ENCODE results near the gene TYK2.
"Not testable (repeated sequence)": the region's sequence is repeated elsewhere in the genome, so short reads cannot be mapped to it uniquely, and the experiment has no call there.

The TYK2 gene

GRCh38 chr19:10372690-10373089 lies 7.7 kb downstream of the TYK2 start:
- DNase-seq (ENCODE audit: low read depth) = no peak

- no peak for DNase-seq (ENCODE audit: low read depth)
These were observed 12.1 kb downstream of the TYK2 start for GRCh38 chr19:10368101-10368803.

DNA sequence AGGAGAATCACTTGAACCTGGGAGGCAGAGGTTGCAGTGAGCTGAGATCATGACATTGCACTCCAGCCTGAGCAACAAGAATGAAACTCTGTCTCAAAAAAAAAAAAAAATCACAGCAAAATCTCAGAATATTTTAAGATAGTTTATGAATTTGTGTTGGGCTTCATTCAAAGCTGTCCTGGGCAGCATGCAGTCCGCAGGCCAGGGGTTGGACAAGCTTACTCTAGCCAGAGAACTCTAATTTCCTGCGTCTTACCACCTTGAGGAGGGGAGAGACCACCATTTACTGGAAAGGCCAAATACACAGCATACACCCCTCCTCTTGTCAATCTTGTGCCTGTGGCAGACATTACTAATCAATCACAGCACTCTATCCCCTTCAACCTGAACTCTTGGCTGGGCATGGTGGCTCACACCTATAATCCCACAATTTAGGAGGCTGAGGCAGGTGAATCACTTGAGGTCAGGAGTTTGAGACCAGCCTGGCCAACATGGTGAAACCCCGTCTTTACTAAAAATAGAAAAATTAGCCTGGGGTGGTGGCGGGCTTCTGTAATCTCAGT lies 13.3 kb downstream of the TYK2 start:
- DNase-seq (ENCODE audit: low read depth) = not testable (repeated sequence)

DNA sequence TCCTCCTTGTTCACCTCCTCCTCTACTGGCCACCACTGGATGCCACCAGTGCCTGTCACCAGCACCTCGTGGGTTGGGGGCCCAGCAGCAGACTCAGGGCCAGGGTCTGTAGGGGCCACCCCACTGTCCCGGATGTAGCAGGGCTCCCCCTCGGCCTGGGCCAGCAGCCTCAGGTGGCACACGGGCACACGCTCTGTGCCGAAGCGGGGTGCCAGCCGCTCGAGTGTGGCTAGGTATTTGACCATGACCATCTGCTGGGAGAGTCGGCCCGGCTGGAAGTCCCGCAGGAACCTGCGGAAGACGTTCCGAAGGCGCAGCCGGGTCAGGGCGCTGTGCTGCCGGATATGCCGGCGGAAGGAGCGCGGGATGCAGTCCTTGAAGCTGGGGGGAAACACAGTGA lies 14.9 kb downstream of the TYK2 start:
- no peak for DNase-seq (ENCODE audit: low read depth)

DNA sequence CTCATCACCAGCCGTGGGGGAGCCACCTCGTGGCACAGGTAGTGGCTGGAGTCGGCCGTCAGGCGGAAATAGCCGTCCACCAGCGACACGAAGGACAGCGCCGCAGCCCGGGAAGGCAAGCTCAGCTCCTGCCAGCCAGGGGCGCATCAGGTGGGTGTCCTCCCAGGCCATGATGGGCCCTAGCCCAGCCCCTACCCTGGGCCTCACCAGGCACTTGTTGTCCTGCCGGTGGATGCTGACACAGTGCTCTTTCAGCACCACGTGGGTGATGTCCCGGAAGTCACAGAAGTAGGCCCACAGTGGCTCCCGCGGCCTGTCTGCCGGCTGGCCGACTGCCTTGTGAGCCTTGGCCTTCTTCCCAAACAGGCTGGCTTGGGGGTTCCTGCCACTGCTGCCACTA lies 15.7 kb downstream of the TYK2 start:
- DNase-seq (ENCODE audit: low read depth) = no peak

DNA sequence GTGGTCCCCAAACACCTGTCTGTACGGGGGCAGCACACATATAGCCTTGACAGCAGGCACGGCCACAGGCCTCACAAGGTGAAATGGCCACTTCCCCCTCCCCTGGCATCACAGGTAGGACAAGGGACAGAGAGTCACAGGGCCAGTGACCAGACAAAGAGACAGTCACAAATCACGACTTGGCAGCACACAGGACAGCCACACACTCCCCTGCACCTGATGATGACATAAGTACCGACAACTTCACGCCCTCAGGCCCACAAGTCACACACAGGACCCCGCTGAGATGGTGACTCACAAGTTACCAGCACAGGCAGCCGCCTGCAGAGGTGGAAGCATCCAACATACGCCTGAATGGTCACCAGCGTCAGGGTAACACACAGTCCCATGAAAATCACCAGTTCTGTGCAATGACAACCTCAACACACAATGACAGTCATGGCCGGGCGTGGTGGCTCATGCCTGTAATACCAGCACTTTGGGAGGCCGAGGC lies 16.5 kb downstream of the TYK2 start:
- DNase-seq (ENCODE audit: low read depth) = peak; percentile 41

DNA sequence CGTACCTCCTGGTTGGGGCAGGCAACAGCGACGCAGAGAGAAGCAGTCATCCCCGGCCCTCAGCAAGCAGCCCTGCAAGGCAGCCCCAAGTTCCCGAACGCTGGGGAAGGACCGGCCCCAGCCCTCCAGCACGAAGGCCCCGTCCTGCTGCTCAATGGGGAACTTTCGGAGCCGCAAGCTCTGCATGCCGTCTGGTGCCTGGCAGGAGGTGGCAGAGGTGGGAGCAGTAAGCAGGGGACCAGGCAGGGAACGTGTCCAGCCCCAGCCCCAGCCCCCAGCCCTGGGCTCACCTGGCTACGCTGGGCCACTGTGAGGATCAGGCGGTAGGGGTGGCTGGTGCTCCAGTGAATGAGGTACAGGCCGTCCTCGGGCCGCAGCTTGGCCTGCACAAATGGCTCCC lies 18.1 kb downstream of the TYK2 start:
- DNase-seq (ENCODE audit: low read depth) = no peak

DNA sequence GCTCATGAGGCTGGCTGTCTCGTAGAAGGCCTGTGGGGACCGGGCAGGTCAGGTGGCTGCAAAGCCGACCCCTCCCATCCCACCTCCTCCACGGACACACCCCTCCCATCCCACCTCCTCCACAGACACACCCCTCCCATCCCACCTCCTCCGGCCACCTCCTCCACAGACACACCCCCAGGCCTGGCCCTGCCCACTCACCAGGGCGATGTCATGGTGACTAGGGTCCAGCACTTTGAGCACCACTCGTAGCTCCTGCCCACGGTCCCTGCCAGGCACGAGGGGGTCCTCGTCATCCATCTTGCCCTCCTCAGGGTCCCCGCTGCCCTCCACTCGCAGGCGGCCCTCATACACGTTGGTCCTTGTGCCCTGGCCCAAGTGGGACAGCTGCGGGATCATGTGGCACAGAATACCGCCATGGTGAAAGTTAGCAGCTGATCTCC lies 18.8 kb downstream of the TYK2 start:
- DNase-seq (ENCODE audit: low read depth) = no peak

GRCh38 chr19:10356431-10356830 lies 23.9 kb downstream of the TYK2 start:
- DNase-seq (ENCODE audit: low read depth) = no peak

DNA sequence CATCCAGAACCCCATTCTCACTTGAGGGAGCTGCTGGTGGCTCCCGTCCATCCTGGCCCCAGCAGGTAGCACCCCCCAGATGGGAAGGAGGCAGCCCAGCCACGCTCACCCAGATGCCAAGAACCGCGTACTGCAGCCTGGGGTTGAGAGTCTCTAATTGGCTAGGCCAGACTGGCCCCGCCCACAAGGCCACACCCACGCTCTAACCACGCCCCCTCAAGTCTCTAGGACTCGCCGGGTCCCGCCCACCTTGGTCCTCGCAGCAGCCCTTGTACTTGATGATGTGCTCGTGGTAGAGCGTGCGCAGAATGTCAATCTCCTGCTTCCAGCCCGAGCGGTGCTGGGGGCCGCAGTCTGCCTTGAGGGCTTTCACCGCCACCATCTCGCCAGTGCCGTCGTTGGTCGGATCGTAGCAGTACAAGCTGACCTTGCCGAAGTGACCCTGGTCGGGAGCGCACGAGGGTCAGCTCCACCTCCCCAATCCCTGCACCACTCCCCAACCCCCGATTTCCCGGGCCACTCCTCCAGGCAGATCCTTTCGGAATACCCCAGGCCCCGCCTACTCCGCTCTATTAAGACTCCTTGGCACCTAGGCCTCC lies 26.5 kb downstream of the TYK2 start:
- peak; percentile 37 for DNase-seq (ENCODE audit: low read depth)

- DNase-seq (ENCODE audit: low read depth) = no peak
These were observed 27.4 kb downstream of the TYK2 start for GRCh38 chr19:10352764-10353671.

GRCh38 chr19:10346509-10346908 lies 33.9 kb downstream of the TYK2 start:
- peak; percentile 59 for DNase-seq (ENCODE audit: low read depth)

DNA sequence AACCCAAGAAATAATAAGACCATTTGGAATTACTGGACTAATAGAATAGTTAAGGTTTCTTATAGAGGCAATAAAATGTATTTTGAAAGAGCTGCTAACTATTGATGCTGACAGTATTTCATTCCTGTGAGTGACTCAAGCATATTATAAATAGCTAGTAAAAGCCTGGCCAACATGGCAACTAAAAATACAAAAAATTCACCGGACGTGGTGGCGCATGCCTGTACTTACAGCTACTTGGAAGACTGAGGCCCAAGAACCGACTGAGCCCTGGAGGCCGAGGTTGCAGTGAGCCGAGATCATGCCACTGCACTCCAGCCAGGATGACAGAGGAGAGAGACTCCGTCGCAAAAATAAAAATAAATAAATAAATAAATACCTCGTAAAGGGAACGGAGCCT lies 35.6 kb downstream of the TYK2 start:
- DNase-seq (ENCODE audit: low read depth) = no peak

DNA sequence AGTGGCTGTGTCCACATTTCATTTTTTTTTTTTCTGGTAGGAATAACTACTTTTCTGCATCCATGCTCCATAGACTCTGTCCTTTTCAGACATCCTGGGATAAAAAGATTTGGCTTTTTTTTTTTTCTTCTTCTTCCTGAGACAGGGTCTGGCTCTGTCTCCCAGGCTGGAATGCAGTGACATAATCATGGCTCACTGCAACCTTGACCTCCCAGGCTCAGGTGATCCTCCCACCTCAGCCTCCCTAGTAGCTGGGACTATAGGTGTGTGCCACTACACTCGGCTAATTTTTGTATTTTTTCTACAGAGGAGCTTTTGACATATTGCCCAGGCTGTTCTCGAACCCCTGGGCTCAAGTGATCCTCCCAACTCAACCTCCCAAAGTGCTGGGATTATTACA lies 36.9 kb downstream of the TYK2 start:
- DNase-seq (ENCODE audit: low read depth) = no peak

- no peak for DNase-seq (ENCODE audit: low read depth)
These were observed 40.4 kb downstream of the TYK2 start for GRCh38 chr19:10339977-10340376.

GRCh38 chr19:10339380-10339960 lies 40.9 kb downstream of the TYK2 start, which contains the start of gene ICAM3:
Gene ICAM3, minus strand, starts transcription at chr19:10339624. Its CDS starts 10 bp downstream, at chr19:10339614.
- no peak for DNase-seq (ENCODE audit: low read depth)

GRCh38 chr19:10338940-10339339 lies 41.4 kb downstream of the TYK2 start:
- no peak for DNase-seq (ENCODE audit: low read depth)

- DNase-seq (ENCODE audit: low read depth) = not testable (repeated sequence)
These were observed 43.6 kb downstream of the TYK2 start for GRCh38 chr19:10336725-10337124.

DNA sequence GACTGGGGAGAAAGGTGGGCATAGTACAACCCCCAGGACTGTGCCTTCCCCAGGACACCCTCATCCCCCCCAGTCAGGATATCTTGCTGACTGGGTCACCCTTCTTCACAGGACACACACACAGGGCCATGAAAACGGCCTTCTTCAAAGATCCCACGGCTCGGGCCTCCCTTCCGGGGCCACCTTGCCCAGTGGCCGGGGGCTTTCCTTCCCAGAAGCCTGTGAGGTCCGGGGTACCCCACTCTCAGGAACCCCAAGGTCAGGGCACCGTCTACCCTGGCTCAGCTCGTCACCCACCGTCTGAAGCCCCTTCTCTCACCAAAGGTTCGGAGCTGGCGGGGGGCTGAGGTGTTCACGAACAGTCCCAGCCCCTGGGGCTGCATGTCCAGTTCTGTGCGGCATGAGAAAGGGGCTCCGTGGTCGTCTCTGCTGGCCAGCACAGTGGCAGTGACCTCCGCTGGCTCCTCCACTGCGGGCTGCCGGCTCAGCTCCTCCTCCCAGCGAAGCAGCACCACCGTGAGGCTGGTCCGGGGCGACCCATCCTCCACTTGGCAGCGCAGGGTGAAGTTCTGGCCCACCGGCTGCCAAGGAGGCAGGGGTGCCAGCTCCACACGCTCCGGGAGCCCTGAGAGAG lies 44.9 kb downstream of the TYK2 start:
- no peak for DNase-seq (ENCODE audit: low read depth)

GRCh38 chr19:10334588-10335351 lies 45.6 kb downstream of the TYK2 start:
- DNase-seq (ENCODE audit: low read depth) = peak; percentile 97
